HL-60 (cell line): ENCODE results near the gene LRRTM3.

Experiments used
- DNase-seq, 2 experiments: peaks; one replicate each; pipeline ENCODE4 v3.0.0-alpha.2; 2010 to 2020; ENCODE audit warnings: low read depth in 1 of 2, low spot score in 1 of 2
- H3K27ac ChIP-seq: fragments of 250-450 bp; sonication (Bioruptor Pico); replicated peaks from 2 replicates; pipeline ENCODE4 v1.5.1; 2020; ENCODE audit warnings: mild to moderate bottlenecking, moderate library complexity
- H3K27me3 ChIP-seq: fragments of 250-450 bp; sonication (Bioruptor Pico); 2 replicates; pipeline ENCODE4 v1.5.1; 2021; ENCODE audit warnings: mild to moderate bottlenecking, moderate library complexity; ENCODE audit not compliant: insufficient read depth, poor library complexity, severe bottlenecking
- H3K4me3 ChIP-seq: replicated peaks from 2 replicates; pipeline ENCODE4 v1.5.1; 2011; ENCODE audit warnings: mild to moderate bottlenecking, control low read depth, low read length; ENCODE audit not compliant: insufficient read depth
- CTCF ChIP-seq: IDR thresholded peaks from one replicate; pipeline ENCODE4 v1.5.1; 2011; ENCODE audit warnings: low read length, control low read depth, inconsistent platforms; ENCODE audit not compliant: insufficient read depth
- GABPA ChIP-seq: IDR thresholded peaks from 2 replicates; pipeline ENCODE4 v1.6.1; 2012; ENCODE audit warnings: low read depth
- POLR2AphosphoS5 ChIP-seq: IDR thresholded peaks from 2 replicates; pipeline ENCODE4 v1.6.1; 2012; ENCODE audit warnings: low read depth
- REST ChIP-seq: IDR thresholded peaks from 2 replicates; pipeline ENCODE4 v1.6.1; 2012; ENCODE audit warnings: low read depth; ENCODE audit not compliant: insufficient replicate concordance
- SPI1 ChIP-seq: IDR thresholded peaks from 2 replicates; pipeline ENCODE4 v1.6.1; 2012; ENCODE audit warnings: low read depth, mild to moderate bottlenecking, borderline replicate concordance

The LRRTM3 gene

GRCh38 chr10:67112765-67113164 lies 186.9 kb downstream of the LRRTM3 start:
- TF ChIP-seq REST (no peak), CTCF (no peak), GABPA (no peak), POLR2AphosphoS5 (no peak), SPI1 (no peak)
- DNase-seq: no peak
- Histone ChIP-seq H3K27ac (no peak overlapping the region), H3K4me3 (no peak overlapping the region), H3K27me3 (no peaks in the 10 kb centered on the region)

GRCh38 chr10:67114945-67115344 lies 189.1 kb downstream of the LRRTM3 start:
- H3K4me3 ChIP-seq: no peak overlapping the region
- no peaks in the 10 kb centered on the region for H3K27me3 ChIP-seq
- H3K27ac ChIP-seq: no peak overlapping the region
- DNase-seq: no peak
- no peak for TF ChIP-seq REST
- no peak for TF ChIP-seq CTCF
- TF ChIP-seq SPI1: no peak
- TF ChIP-seq POLR2AphosphoS5: no peak
- no peak for TF ChIP-seq GABPA

GRCh38 chr10:67115972-67116371 lies 190.1 kb downstream of the LRRTM3 start:
- TF ChIP-seq SPI1 (no peak), POLR2AphosphoS5 (no peak), GABPA (no peak), REST (no peak)
- DNase-seq: no peak

GRCh38 chr10:67119651-67120050 lies 193.8 kb downstream of the LRRTM3 start:
- no peak overlapping the region for H3K4me3 ChIP-seq
- TF ChIP-seq SPI1 (no peak), CTCF (no peak)
- H3K27me3 ChIP-seq: no peaks in the 10 kb centered on the region
- no peak for DNase-seq
- no peak overlapping the region for H3K27ac ChIP-seq

More at GRCh38 chr10:67115972-67116371, 190.1 kb downstream of the LRRTM3 start:
- Histone ChIP-seq H3K4me3 (no peak overlapping the region), H3K27ac (no peak overlapping the region), H3K27me3 (no peaks in the 10 kb centered on the region)
